Liver (tissue), 9 donors: ENCODE data around the gene LARGE1. TPM values are rescaled to one million over a fixed set of nuclear protein-coding genes. Genes with fewer than 3 reads are reported as not detected.
A peak's percentile ranks its signal among the peaks of the same experiment; 100 is the strongest.

Experiments used
- DNase-seq: peaks from one replicate; pipeline ENCODE4 v3.0.0-alpha.2; 2017; ENCODE audit warnings: low spot score
- H3K27ac ChIP-seq, 2 donors: one replicate each; pipeline ENCODE4 v1.7.0; 2013; ENCODE audit warnings: inconsistent platforms in 2 of 2, low read length in 2 of 2, control low read depth in 1 of 2, low read depth in 1 of 2, mild to moderate bottlenecking in 1 of 2
- H3K27me3 ChIP-seq, 4 donors: one replicate each; pipeline versions ENCODE4 v1.6.1 to v1.7.0; 2013; ENCODE audit warnings: low read length in 3 of 4, inconsistent platforms in 1 of 4, mild to moderate bottlenecking in 1 of 4, moderate library complexity in 1 of 4; ENCODE audit not compliant: control insufficient read depth in 4 of 4, insufficient read depth in 4 of 4
- H3K36me3 ChIP-seq, 4 donors: one replicate each; pipeline versions ENCODE4 v1.6.1 to v1.7.0; 2013; ENCODE audit warnings: low read length in 3 of 4, mild to moderate bottlenecking in 3 of 4, low read depth in 1 of 4, moderate library complexity in 1 of 4; ENCODE audit not compliant: control insufficient read depth in 4 of 4, insufficient read depth in 3 of 4
- H3K4me1 ChIP-seq, 4 donors: one replicate each; pipeline versions ENCODE4 v1.6.1 to v1.7.0; 2013; ENCODE audit warnings: low read length in 3 of 4, mild to moderate bottlenecking in 3 of 4, moderate library complexity in 1 of 4; ENCODE audit not compliant: control insufficient read depth in 4 of 4, insufficient read depth in 4 of 4
- H3K4me3 ChIP-seq, 3 donors: one replicate each; pipeline versions ENCODE4 v1.6.1 to v1.7.0; 2013; ENCODE audit warnings: low read length in 3 of 3, control low read depth in 1 of 3, low read depth in 1 of 3, mild to moderate bottlenecking in 1 of 3
- H3K9ac ChIP-seq, 2 donors: one replicate each; pipeline ENCODE4 v1.7.0; 2013; ENCODE audit warnings: low read length in 2 of 2, mild to moderate bottlenecking in 2 of 2, moderate library complexity in 2 of 2, control low read depth in 1 of 2, low read depth in 1 of 2
- H3K9me3 ChIP-seq, 4 donors: one replicate each; pipeline versions ENCODE4 v1.6.1 to v1.7.0; 2013; ENCODE audit warnings: low read length in 3 of 4; ENCODE audit not compliant: control insufficient read depth in 4 of 4
- ATF3 ChIP-seq: IDR thresholded peaks from 2 replicates; pipeline ENCODE4 v1.6.1; 2016; ENCODE audit warnings: antibody characterized with exemption
- EGR1 ChIP-seq, 2 donors: IDR thresholded peaks; 2 replicates each; pipeline ENCODE4 v1.6.1; 2016 to 2018; ENCODE audit warnings: antibody characterized with exemption in 2 of 2, low read depth in 2 of 2
- FOXA1 ChIP-seq: IDR thresholded peaks from 2 replicates; pipeline ENCODE4 v1.6.1; 2016; ENCODE audit warnings: antibody characterized with exemption
- FOXA2 ChIP-seq: IDR thresholded peaks from 2 replicates; pipeline ENCODE4 v1.6.1; 2016; ENCODE audit warnings: antibody characterized with exemption
- GABPA ChIP-seq, 2 donors: IDR thresholded peaks in 1 of 2; conservative IDR thresholded peaks in 1 of 2; 2 replicates each; pipeline ENCODE4 v1.6.1; 2016; ENCODE audit warnings: antibody characterized with exemption in 2 of 2, mild to moderate bottlenecking in 1 of 2, moderate library complexity in 1 of 2
- HNF4A ChIP-seq, 2 donors: conservative IDR thresholded peaks; 2 replicates each; pipeline ENCODE4 v1.6.1; 2016; ENCODE audit warnings: antibody characterized with exemption in 2 of 2, mild to moderate bottlenecking in 2 of 2
- HNF4G ChIP-seq: IDR thresholded peaks from 2 replicates; pipeline ENCODE4 v1.6.1; 2016; ENCODE audit warnings: antibody characterized with exemption
- JUND ChIP-seq, 2 donors: IDR thresholded peaks; 2 replicates each; pipeline ENCODE4 v1.6.1; 2016; ENCODE audit warnings: antibody characterized with exemption in 2 of 2
- MAX ChIP-seq: IDR thresholded peaks from 2 replicates; pipeline ENCODE4 v1.6.1; 2016; ENCODE audit warnings: antibody characterized with exemption
- NR2F2 ChIP-seq: IDR thresholded peaks from 2 replicates; pipeline ENCODE4 v1.6.1; 2016; ENCODE audit warnings: antibody characterized with exemption
- RAD21 ChIP-seq, 2 donors: IDR thresholded peaks; 2 replicates each; pipeline ENCODE4 v1.6.1; 2016; ENCODE audit warnings: antibody characterized with exemption in 2 of 2, mild to moderate bottlenecking in 2 of 2
- RXRA ChIP-seq, 2 donors: IDR thresholded peaks; 2 replicates each; pipeline ENCODE4 v1.6.1; 2017 to 2018; ENCODE audit warnings: antibody characterized with exemption in 2 of 2, mild to moderate bottlenecking in 1 of 2
- SP1 ChIP-seq: IDR thresholded peaks from 2 replicates; pipeline ENCODE4 v1.6.1; 2018; ENCODE audit warnings: antibody characterized with exemption, mild to moderate bottlenecking
- TAF1 ChIP-seq: conservative IDR thresholded peaks from 2 replicates; pipeline ENCODE4 v1.6.1; 2016; ENCODE audit warnings: antibody characterized with exemption, mild to moderate bottlenecking
- YY1 ChIP-seq: IDR thresholded peaks from 2 replicates; pipeline ENCODE4 v1.6.1; 2016; ENCODE audit warnings: antibody characterized with exemption, mild to moderate bottlenecking
- WGBS: extraction: QIAGEN DNeasy Blood & Tissue Kit; methylation state at CpG from one replicate; pipeline ENCODE4 v1.1.7; 2013; 5-methylcytosine and 5-hydroxymethylcytosine counted together
- polyA plus RNA-seq, 2 donors: library from polyadenylated mRNA; stranded (reverse) in 1 of 2; unstranded in 1 of 2; fragments of 200-250 nt in 1 of 2; fragments of >200 nt in 1 of 2; fragmentation: Nextera tagmentation in 1 of 2; extraction: Ambion mirVana in 1 of 2; gene quantifications; one replicate each; pipeline versions ENCODE4 v1.2.1 to v1.2.3, GENCODE V29; 2013 to 2015
- total RNA-seq, 2 donors: library from RNA; depleted of rRNA; stranded (reverse); fragments of >200 nt; gene quantifications; one replicate each; pipeline ENCODE4 v1.2.3, GENCODE V29; 2014
- TF ChIP-seq, protein P1 (sequence below): fragments of 150-350 bp; IDR thresholded peaks from 2 replicates; pipeline ENCODE4 v1.5.1; 2017; ENCODE audit warnings: improper control_type of control experiment, low read depth, low read length; ENCODE audit not compliant: missing input control
- TF ChIP-seq, protein P2 (sequence below): IDR thresholded peaks from 2 replicates; pipeline ENCODE4 v1.6.1; 2016; ENCODE audit warnings: antibody characterized with exemption
- TF ChIP-seq, protein P3 (sequence below): IDR thresholded peaks from 2 replicates; pipeline ENCODE4 v1.6.1; 2016; ENCODE audit warnings: antibody characterized with exemption, mild to moderate bottlenecking
- donor health status: healthy.
- donor health status: healthy.
- donor health status: healthy.
- donor health status: healthy.
- donor health status: healthy.

LARGE1 gene
- total and polyA plus RNA-seq, 4 donors = 2.3 to 14.1 (median 5.7) TPM

DNA sequence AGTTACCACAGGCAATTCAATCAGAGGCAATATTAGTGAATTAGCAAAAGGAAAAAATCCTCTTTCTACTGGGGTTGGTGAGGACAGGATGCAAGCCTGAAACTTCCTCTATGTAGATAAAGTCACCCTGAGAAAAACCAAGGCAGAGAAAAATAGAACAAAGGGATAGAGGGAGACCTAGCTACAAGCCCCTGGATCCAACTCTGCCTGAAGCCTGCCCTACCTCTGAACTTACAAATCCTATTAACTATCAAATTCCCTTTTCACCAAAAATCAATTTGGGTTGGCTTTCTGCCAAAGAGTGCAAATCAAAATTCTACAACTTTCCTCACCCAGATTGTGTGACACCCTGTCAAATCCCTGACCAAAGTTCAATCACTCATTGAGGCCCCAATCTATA is 161.3 kb downstream of the LARGE1 start:
- Histone ChIP-seq H3K36me3 (no peaks in the 10 kb centered on the region), H3K27me3 (no peaks in the 10 kb centered on the region), H3K27ac (no peak overlapping the region), H3K9ac (no peak overlapping the region), H3K9me3 (no peaks in the 10 kb centered on the region), H3K4me3 (no peak overlapping the region), H3K4me1 (peaks cover 2 to 25% (median 18%) of the 10 kb centered on the region in 4 donors)
- TF ChIP-seq RXRA (IDR thresholded peaks at IDR 0.05) (no peak), TAF1 (no peak), GABPA (IDR thresholded peaks at IDR 0.05 in 1 of 2, conservative IDR thresholded peaks at IDR 0.05 in 1 of 2) (no peak), HNF4A (conservative IDR thresholded peaks at IDR 0.05) (peak in 1 of 2 donors; percentile 5)
- TF ChIP-seq, protein P1, sequence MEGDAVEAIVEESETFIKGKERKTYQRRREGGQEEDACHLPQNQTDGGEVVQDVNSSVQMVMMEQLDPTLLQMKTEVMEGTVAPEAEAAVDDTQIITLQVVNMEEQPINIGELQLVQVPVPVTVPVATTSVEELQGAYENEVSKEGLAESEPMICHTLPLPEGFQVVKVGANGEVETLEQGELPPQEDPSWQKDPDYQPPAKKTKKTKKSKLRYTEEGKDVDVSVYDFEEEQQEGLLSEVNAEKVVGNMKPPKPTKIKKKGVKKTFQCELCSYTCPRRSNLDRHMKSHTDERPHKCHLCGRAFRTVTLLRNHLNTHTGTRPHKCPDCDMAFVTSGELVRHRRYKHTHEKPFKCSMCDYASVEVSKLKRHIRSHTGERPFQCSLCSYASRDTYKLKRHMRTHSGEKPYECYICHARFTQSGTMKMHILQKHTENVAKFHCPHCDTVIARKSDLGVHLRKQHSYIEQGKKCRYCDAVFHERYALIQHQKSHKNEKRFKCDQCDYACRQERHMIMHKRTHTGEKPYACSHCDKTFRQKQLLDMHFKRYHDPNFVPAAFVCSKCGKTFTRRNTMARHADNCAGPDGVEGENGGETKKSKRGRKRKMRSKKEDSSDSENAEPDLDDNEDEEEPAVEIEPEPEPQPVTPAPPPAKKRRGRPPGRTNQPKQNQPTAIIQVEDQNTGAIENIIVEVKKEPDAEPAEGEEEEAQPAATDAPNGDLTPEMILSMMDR = no peak
- DNase-seq = no peak

GRCh38 chr22:33757802-33758483 is 162.3 kb downstream of the LARGE1 start:
- Histone ChIP-seq H3K4me1 (peaks cover 2 to 25% (median 18%) of the 10 kb centered on the region in 4 donors), H3K4me3 (no peak overlapping the region), H3K27ac (peak overlapping the region; percentile 69 to 94), H3K9ac (no peak overlapping the region), H3K9me3 (no peaks in the 10 kb centered on the region), H3K27me3 (no peaks in the 10 kb centered on the region), H3K36me3 (peaks cover 0 to 2% (median 0%) of the 10 kb centered on the region in 4 donors)
- 34% methylated on average over 9 of the region's 9 CpGs for WGBS
- no peak for DNase-seq
- TF ChIP-seq, protein P1 = no peak
- TF ChIP-seq, protein P2, sequence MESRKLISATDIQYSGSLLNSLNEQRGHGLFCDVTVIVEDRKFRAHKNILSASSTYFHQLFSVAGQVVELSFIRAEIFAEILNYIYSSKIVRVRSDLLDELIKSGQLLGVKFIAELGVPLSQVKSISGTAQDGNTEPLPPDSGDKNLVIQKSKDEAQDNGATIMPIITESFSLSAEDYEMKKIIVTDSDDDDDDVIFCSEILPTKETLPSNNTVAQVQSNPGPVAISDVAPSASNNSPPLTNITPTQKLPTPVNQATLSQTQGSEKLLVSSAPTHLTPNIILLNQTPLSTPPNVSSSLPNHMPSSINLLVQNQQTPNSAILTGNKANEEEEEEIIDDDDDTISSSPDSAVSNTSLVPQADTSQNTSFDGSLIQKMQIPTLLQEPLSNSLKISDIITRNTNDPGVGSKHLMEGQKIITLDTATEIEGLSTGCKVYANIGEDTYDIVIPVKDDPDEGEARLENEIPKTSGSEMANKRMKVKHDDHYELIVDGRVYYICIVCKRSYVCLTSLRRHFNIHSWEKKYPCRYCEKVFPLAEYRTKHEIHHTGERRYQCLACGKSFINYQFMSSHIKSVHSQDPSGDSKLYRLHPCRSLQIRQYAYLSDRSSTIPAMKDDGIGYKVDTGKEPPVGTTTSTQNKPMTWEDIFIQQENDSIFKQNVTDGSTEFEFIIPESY = peak; percentile 86
- TF ChIP-seq JUND (IDR thresholded peaks at IDR 0.05) (peak; percentile 78 to 79), RXRA (IDR thresholded peaks at IDR 0.05) (peak; percentile 96), HNF4A (conservative IDR thresholded peaks at IDR 0.05) (peak; percentile 83 to 86), NR2F2 (peak; percentile 79), FOXA1 (peak; percentile 23), FOXA2 (peak; percentile 41), MAX (peak; percentile 68), HNF4G (peak; percentile 40), EGR1 (IDR thresholded peaks at IDR 0.05; ENCODE audit: low read depth in 2 of 2) (peak in 1 of 2 donors; percentile 53), YY1 (peak; percentile 77), SP1 (peak; percentile 62), RAD21 (IDR thresholded peaks at IDR 0.05) (peak; percentile 50 to 66), ATF3 (peak; percentile 53), GABPA (IDR thresholded peaks at IDR 0.05 in 1 of 2, conservative IDR thresholded peaks at IDR 0.05 in 1 of 2) (no peak), TAF1 (no peak)
- TF ChIP-seq, protein P3, sequence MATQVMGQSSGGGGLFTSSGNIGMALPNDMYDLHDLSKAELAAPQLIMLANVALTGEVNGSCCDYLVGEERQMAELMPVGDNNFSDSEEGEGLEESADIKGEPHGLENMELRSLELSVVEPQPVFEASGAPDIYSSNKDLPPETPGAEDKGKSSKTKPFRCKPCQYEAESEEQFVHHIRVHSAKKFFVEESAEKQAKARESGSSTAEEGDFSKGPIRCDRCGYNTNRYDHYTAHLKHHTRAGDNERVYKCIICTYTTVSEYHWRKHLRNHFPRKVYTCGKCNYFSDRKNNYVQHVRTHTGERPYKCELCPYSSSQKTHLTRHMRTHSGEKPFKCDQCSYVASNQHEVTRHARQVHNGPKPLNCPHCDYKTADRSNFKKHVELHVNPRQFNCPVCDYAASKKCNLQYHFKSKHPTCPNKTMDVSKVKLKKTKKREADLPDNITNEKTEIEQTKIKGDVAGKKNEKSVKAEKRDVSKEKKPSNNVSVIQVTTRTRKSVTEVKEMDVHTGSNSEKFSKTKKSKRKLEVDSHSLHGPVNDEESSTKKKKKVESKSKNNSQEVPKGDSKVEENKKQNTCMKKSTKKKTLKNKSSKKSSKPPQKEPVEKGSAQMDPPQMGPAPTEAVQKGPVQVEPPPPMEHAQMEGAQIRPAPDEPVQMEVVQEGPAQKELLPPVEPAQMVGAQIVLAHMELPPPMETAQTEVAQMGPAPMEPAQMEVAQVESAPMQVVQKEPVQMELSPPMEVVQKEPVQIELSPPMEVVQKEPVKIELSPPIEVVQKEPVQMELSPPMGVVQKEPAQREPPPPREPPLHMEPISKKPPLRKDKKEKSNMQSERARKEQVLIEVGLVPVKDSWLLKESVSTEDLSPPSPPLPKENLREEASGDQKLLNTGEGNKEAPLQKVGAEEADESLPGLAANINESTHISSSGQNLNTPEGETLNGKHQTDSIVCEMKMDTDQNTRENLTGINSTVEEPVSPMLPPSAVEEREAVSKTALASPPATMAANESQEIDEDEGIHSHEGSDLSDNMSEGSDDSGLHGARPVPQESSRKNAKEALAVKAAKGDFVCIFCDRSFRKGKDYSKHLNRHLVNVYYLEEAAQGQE = peak; percentile 44
